ENCODE results near the gene RBM20.
"Not testable (repeated sequence)": the region's sequence is repeated elsewhere in the genome, so short reads cannot be mapped to it uniquely, and the experiment has no call there.

The RBM20 gene

GRCh38 chr10:110647136-110647430 lies 2.9 kb downstream of the RBM20 start:
- no peak for DNase-seq (ENCODE audit: low read depth in 1 of 2, low spot score in 1 of 2)

DNA sequence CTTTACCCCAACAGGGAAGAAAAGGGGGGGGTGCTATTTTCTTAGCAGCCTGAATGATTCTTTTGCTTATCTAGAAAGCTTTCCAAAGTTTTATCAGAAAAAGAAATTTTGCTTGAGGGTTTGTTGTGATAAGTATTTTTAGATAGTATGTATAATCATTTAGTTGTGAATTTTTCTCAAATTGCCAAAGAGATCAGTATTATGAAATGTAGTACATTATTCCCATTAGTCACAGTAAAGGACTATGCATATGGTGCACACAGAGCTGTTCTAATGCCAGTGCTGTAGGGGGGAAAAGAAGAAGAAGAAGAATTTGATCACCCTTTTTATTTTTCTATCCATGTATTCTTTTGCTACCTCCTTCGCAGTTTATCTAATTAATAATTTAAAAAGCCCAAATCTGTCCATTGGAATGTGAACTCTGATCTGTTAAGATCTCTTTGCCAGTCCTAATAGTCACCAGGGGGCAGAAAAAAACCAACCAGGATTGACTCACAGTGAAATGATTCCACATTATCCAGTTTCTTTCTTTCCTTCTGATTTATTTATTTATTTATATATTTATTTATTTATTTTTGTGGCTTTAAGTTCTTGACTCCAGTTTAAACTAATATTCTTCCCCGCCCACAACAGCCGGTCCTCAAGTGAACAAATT lies 4.7 kb downstream of the RBM20 start:
- no peak for DNase-seq (ENCODE audit: low read depth in 1 of 2, low spot score in 1 of 2)

GRCh38 chr10:110649347-110650264 lies 5.5 kb downstream of the RBM20 start:
- DNase-seq (ENCODE audit: low read depth in 1 of 2, low spot score in 1 of 2) = no peak

- DNase-seq (ENCODE audit: low read depth in 1 of 2, low spot score in 1 of 2) = no peak
These were observed 6.1 kb downstream of the RBM20 start for GRCh38 chr10:110650265-110650668.

- DNase-seq (ENCODE audit: low read depth in 1 of 2, low spot score in 1 of 2) = no peak
These were observed 7.2 kb downstream of the RBM20 start for GRCh38 chr10:110651044-110651958.

GRCh38 chr10:110652475-110653118 lies 8.5 kb downstream of the RBM20 start:
- no peak for DNase-seq (ENCODE audit: low read depth in 1 of 2, low spot score in 1 of 2)

DNA sequence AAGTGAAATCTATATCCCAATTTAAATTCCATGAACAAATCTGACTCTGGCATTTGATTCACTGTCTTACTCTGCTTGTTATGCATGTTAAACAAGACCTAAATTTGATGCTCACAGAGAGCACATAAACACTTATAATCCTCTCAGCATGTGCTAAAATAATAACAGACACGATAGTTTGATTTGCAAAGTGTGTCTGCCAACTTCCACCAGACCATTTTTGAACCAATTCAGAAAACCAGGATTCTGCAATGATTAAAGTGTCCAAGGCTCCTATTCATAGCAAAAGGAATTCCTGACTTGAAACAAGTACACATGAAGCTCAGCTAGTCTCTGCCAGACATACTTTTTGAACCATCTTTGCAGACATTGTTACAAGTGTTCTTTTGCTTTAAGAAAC lies 11.2 kb downstream of the RBM20 start:
- DNase-seq (ENCODE audit: low read depth in 1 of 2, low spot score in 1 of 2) = no peak

DNA sequence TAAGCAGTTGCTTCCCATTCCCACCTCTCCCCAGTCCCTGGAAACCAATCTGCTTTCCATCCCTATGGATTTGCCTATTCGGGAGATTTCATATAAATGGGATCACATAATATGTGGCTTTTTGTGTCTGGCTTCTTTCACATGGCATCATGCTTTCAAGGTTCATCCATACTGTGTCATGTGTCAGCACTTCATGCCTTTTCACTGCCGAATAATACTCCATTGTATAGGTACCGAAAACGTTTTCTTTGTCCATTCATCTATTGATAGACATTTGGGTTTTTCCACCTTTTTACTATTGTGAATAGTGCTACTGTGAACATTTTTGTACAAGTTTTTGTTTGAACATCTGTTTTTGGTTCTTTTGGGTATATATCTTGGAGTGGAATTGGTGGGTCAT lies 12.5 kb downstream of the RBM20 start:
- DNase-seq (ENCODE audit: low read depth in 1 of 2, low spot score in 1 of 2) = no peak

DNA sequence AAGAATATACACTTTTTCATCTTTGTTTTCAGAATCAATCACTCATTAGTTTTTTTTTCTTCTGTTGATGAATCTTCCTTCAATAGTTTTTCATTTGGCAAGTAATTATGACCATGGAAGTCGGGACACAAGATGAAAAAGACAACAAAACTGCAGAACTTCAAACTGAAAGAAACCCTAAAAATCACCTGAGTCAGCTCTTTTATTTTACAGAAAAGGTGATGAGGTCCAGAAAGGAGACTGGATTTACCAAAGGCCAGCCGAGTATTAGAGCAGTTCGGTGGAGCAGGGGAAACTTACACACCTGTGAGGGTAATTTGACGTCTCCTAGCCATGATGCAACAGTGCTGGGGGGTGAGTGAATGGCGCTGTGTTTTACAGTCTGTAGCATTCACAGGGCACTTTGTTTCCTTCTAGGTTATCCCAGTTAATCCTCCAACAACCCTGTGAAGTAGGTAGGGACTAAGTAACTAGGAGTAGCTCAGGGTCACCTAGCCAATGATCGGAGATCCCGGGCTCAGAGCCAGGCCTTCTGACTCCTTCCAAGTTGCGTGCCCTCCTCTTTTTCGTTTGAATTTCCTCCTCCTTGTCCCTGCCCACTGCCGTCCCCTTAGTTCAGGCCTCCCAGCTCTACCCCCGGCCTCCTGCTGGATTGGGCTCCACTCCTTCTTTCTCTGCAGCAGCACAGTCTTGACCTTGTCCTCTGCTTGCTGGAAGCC lies 14.0 kb downstream of the RBM20 start:
- no peak for DNase-seq (ENCODE audit: low read depth in 1 of 2, low spot score in 1 of 2)

DNA sequence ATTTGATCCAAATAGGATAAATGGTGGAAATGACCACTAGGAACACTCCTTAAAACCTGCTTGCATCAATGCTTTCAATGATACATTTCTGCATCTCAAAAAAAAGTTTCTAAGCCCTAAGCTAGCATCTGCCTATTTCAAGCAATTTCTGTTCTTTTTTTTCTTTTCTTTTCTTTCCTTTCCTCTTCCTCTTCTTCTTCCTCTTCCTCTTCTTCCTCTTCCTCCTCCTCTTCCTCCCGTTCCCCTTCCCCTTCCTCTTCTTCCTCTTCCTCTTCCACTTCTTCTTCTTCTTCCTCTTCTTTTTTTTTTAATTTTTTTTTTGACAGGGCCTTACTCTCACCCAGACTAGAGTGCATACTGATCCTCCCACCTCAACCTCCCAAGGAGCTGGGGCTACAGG lies 15.4 kb downstream of the RBM20 start:
- no peak for DNase-seq (ENCODE audit: low read depth in 1 of 2, low spot score in 1 of 2)

DNA sequence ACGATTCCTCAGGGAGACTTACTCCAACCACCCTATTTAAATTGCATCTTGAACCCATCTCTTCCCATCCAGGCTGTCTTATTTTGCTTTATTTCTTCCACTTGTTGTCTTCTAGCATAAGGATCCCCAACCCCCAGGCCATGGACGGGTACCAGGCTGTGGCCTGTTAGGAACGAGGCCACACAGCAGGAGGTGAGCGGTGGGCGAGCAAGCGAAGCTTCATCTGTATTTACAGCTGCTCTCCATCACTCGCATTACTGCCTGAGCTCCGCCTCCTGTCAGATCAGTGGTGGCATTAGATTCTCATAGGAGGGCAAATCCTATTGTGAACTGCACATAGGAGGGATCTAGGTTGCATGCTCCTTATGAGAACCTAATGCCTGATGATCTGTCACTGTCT lies 16.2 kb downstream of the RBM20 start:
- DNase-seq (ENCODE audit: low read depth in 1 of 2, low spot score in 1 of 2) = not testable (repeated sequence)

- no peak for DNase-seq (ENCODE audit: low read depth in 1 of 2, low spot score in 1 of 2)
These were observed 17.2 kb downstream of the RBM20 start for GRCh38 chr10:110661292-110661691.

DNA sequence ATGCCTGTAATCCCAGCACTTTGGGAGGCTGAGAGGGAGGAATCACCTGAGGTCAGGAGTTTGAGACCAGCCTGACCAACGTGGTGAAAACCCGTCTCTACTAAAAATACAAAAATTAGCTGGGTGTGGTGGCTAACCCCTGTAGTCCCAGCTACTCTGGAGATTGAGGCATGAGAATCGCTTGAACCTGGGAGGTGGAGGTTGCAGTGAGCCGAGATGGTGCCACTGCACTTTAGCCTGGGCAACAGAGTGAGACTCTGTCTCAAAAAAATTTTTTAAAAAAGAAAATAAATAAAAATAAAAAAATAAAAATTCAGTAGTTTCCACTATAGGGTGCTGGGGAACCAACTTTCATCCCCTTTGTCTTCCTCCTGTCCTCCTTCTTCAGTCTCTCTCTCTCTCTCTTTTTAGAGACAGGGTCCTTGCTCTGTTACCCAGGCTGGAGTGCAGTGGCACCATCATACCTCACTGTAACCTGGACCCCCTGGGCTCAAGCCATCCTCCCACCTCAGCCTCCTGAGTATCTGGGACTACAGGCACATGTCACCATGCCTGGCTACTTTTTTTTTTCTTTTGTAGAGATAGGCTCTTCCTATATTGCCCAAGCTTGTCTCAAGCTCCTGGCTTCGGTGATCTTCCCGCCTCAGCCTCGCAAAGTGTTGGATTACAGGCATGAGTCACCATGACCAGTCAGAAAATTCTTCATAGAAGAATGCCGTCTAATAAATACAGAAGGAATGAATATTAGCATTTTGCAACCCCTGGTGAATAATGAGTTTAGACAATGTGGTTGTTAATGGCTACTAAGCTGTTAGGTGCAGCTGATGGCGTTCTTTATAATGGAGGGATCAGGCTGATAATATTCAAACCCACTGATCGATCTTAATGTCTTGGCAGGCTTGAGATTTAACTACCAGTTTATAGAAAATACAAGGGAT lies 20.6 kb downstream of the RBM20 start:
- DNase-seq (ENCODE audit: low read depth in 1 of 2, low spot score in 1 of 2) = no peak

- not testable (repeated sequence) for DNase-seq (ENCODE audit: low read depth in 1 of 2, low spot score in 1 of 2)
These were observed 22.1 kb downstream of the RBM20 start for GRCh38 chr10:110666259-110666658.

- DNase-seq (ENCODE audit: low read depth in 1 of 2, low spot score in 1 of 2) = no peak
These were observed 22.5 kb downstream of the RBM20 start for GRCh38 chr10:110666673-110667072.

GRCh38 chr10:110667620-110668343 lies 23.6 kb downstream of the RBM20 start:
- DNase-seq (ENCODE audit: low read depth in 1 of 2, low spot score in 1 of 2) = no peak

GRCh38 chr10:110668443-110668842 lies 24.3 kb downstream of the RBM20 start:
- DNase-seq (ENCODE audit: low read depth in 1 of 2, low spot score in 1 of 2) = no peak

GRCh38 chr10:110670335-110670734 lies 26.2 kb downstream of the RBM20 start:
- no peak for DNase-seq (ENCODE audit: low read depth in 1 of 2, low spot score in 1 of 2)

Data from activated T-helper 1 cell treated with anti-CD3 and anti-CD28 coated beads, Interleukin-2, amount 50 U/mL, for 16 hours (primary cell).